Spleen (tissue), 11 donors: Measurements from ENCODE around the gene KIAA1217. TPM values are rescaled to one million over a fixed set of nuclear protein-coding genes. Genes with fewer than 3 reads are reported as not detected.

Source experiments
- DNase-seq: peaks from one replicate; pipeline ENCODE4 v3.0.0-alpha.2; 2020
- H3K27ac ChIP-seq, 8 donors: fragments of 200-600 bp; sonication (generic) in 7 of 8; 1 replicate in 4 of 8; 2 replicates in 4 of 8; pipeline versions ENCODE4 v1.5.0 to v1.8.0; 2016 to 2021; ENCODE audit warnings: inconsistent platforms in 4 of 8, mild to moderate bottlenecking in 4 of 8, moderate library complexity in 1 of 8
- H3K27me3 ChIP-seq, 7 donors: fragments of 200-600 bp; sonication (generic) in 6 of 7; replicated peaks in 1 of 7; 1 replicate in 4 of 7; 2 replicates in 3 of 7; pipeline versions ENCODE4 v1.5.0 to v1.8.0; 2016 to 2021; ENCODE audit warnings: inconsistent platforms in 3 of 7, mild to moderate bottlenecking in 1 of 7
- H3K36me3 ChIP-seq, 6 donors: fragments of 200-600 bp; sonication (generic) in 5 of 6; 1 replicate in 4 of 6; 2 replicates in 2 of 6; pipeline versions ENCODE4 v1.5.0 to v1.8.0; 2016 to 2021; ENCODE audit warnings: inconsistent platforms in 2 of 6
- H3K4me1 ChIP-seq, 6 donors: fragments of 200-600 bp; sonication (generic) in 5 of 6; 1 replicate in 3 of 6; 2 replicates in 3 of 6; pipeline versions ENCODE4 v1.5.0 to v1.8.0; 2016 to 2021; ENCODE audit warnings: inconsistent platforms in 3 of 6
- H3K4me3 ChIP-seq, 8 donors: fragments of 200-600 bp; sonication (generic) in 7 of 8; 1 replicate in 4 of 8; 2 replicates in 4 of 8; pipeline versions ENCODE4 v1.5.0 to v1.8.0; 2016 to 2021; ENCODE audit warnings: inconsistent platforms in 4 of 8, mild to moderate bottlenecking in 4 of 8, moderate library complexity in 2 of 8
- H3K9me3 ChIP-seq, 8 donors: fragments of 200-600 bp; sonication (generic) in 7 of 8; 1 replicate in 4 of 8; 2 replicates in 4 of 8; pipeline versions ENCODE4 v1.5.0 to v1.8.0; 2016 to 2021; ENCODE audit warnings: inconsistent platforms in 4 of 8
- CTCF ChIP-seq, 11 experiments: fragments of 200-600 bp in 7 of 11; fragments of 450-650 bp in 4 of 11; sonication (generic) in 4 of 11; IDR thresholded peaks in 8 of 11; conservative IDR thresholded peaks in 3 of 11; 1 replicate in 7 of 11; 2 replicates in 4 of 11; pipeline versions ENCODE4 v1.4.0 to v1.8.0; 2016 to 2021; ENCODE audit warnings: antibody characterized with exemption in 11 of 11, inconsistent platforms in 4 of 11, mild to moderate bottlenecking in 1 of 11
- POLR2A ChIP-seq, 3 donors: fragments of 450-650 bp; IDR thresholded peaks; one replicate each; pipeline ENCODE4 v1.5.1; 2017; ENCODE audit warnings: antibody characterized with exemption in 3 of 3, mild to moderate bottlenecking in 1 of 3
- POLR2AphosphoS5 ChIP-seq, 3 donors: sonication (generic); formaldehyde crosslinking; IDR thresholded peaks; one replicate each; pipeline ENCODE4 v1.5.1; 2017; ENCODE audit warnings: antibody characterized with exemption in 3 of 3
- WGBS, 5 donors: extraction: QIAGEN DNeasy Blood & Tissue Kit in 3 of 5; methylation state at CpG; one replicate each; pipeline versions ENCODE4 v1.1.5 to v1.1.7; 2013 to 2018; 5-methylcytosine and 5-hydroxymethylcytosine counted together
- intact Hi-C: fragments of 100-400 bp; cut with DNase I; formaldehyde crosslinking; loops from one replicate; pipeline ENCODE4 v1.15.0; 2023; ENCODE audit warnings: low total_unique reads
- polyA plus RNA-seq, 3 donors: library from polyadenylated mRNA; stranded (reverse); fragments of 200-250 nt; gene quantifications; one replicate each; pipeline ENCODE4 v1.2.1, GENCODE V29; 2013
- total RNA-seq, 7 donors: library from RNA; depleted of rRNA in 3 of 7; stranded (reverse); fragments of >200 nt in 3 of 7; fragmentation: NEBNext Ultra II Directional in 4 of 7; extraction: Animal tissue kit (Norgen Biotek cat#: 25700) in 4 of 7; gene quantifications; one replicate each; pipeline versions ENCODE4 v1.1.0 to v1.2.1, GENCODE V29; 2016 to 2021
- donor health status: healthy with polysubstance abuse.
- donor health status: DM: no; HTN: no; CAD: no; lungs with moderate emphysema.
- donor health status: DM: no; HTN: no; CAD: no.
- donor health status: Bipolar disorder and iron deficiency.
- donor health status: healthy.
- donor health status: DM: no; HTN: no; CAD: no.
- donor health status: DM: yes; HTN: yes; CAD: no.

Gene KIAA1217
- total and polyA plus RNA-seq, 10 donors = 2.2 to 40.7 (median 21.4) TPM

- H3K9me3 ChIP-seq = no peaks in the 10 kb centered on the region
- intact Hi-C loops = no loop called here
- H3K27me3 ChIP-seq = peaks cover 0 to 5% (median 0%) of the 10 kb centered on the region in 7 donors
- TF ChIP-seq CTCF (IDR thresholded peaks at IDR 0.05 in 8 of 11, conservative IDR thresholded peaks at IDR 0.05 in 3 of 11) (no peak), POLR2A (IDR thresholded peaks at IDR 0.05) (no peak), POLR2AphosphoS5 (IDR thresholded peaks at IDR 0.05) (no peak)
- H3K27ac ChIP-seq = no peak overlapping the region
- WGBS, 5 donors = 51 to 69% (median 57%) methylated on average over 7 of the region's 7 CpGs
- H3K36me3 ChIP-seq = no peaks in the 10 kb centered on the region
- H3K4me1 ChIP-seq = peaks cover 0 to 15% (median 2%) of the 10 kb centered on the region in 6 donors
- H3K4me3 ChIP-seq = no peak overlapping the region
- no peak for DNase-seq
Observed at GRCh38 chr10:24385776-24386175, 176.8 kb downstream of the KIAA1217 start.

GRCh38 chr10:24390146-24390700, 181.3 kb downstream of the KIAA1217 start:
- H3K4me3 ChIP-seq = no peak overlapping the region
- H3K4me1 ChIP-seq = no peaks in the 10 kb centered on the region
- H3K27me3 ChIP-seq = no peaks in the 10 kb centered on the region
- intact Hi-C loops = no loop called here
- no peak overlapping the region for H3K27ac ChIP-seq
- H3K36me3 ChIP-seq = no peaks in the 10 kb centered on the region
- 91 to 95% (median 92%) methylated on average over 2 of the region's 2 CpGs for WGBS, 5 donors
- no peaks in the 10 kb centered on the region for H3K9me3 ChIP-seq
- DNase-seq = no peak
- TF ChIP-seq POLR2AphosphoS5 (IDR thresholded peaks at IDR 0.05) (no peak), CTCF (IDR thresholded peaks at IDR 0.05 in 8 of 11, conservative IDR thresholded peaks at IDR 0.05 in 3 of 11) (no peak), POLR2A (IDR thresholded peaks at IDR 0.05) (no peak)

GRCh38 chr10:24390746-24391145, 181.8 kb downstream of the KIAA1217 start:
- no peak for DNase-seq
- Histone ChIP-seq H3K4me1 (no peaks in the 10 kb centered on the region), H3K36me3 (no peaks in the 10 kb centered on the region), H3K27me3 (no peaks in the 10 kb centered on the region), H3K9me3 (no peaks in the 10 kb centered on the region), H3K27ac (no peak overlapping the region), H3K4me3 (no peak overlapping the region)
- WGBS, 5 donors = 83 to 98% (median 91%) methylated on average over 1 of the region's 1 CpG
- TF ChIP-seq CTCF (IDR thresholded peaks at IDR 0.05 in 8 of 11, conservative IDR thresholded peaks at IDR 0.05 in 3 of 11) (no peak), POLR2AphosphoS5 (IDR thresholded peaks at IDR 0.05) (no peak), POLR2A (IDR thresholded peaks at IDR 0.05) (no peak)
- intact Hi-C loops = no loop called here

GRCh38 chr10:24393201-24393600, 184.3 kb downstream of the KIAA1217 start:
- TF ChIP-seq POLR2AphosphoS5 (IDR thresholded peaks at IDR 0.05) = no peak
- TF ChIP-seq CTCF (IDR thresholded peaks at IDR 0.05 in 8 of 11, conservative IDR thresholded peaks at IDR 0.05 in 3 of 11) = no peak
- TF ChIP-seq POLR2A (IDR thresholded peaks at IDR 0.05) = no peak
- no peaks in the 10 kb centered on the region for H3K27me3 ChIP-seq
- no peak overlapping the region for H3K4me3 ChIP-seq
- no peaks in the 10 kb centered on the region for H3K36me3 ChIP-seq
- H3K9me3 ChIP-seq = no peaks in the 10 kb centered on the region
- DNase-seq = no peak
- intact Hi-C loops = no loop called here
- H3K4me1 ChIP-seq = no peaks in the 10 kb centered on the region
- 86 to 97% (median 91%) methylated on average over 5 of the region's 5 CpGs for WGBS, 5 donors
- no peak overlapping the region for H3K27ac ChIP-seq
